ENCODE results near the gene INTS11. TPM values are rescaled to one million over a fixed set of nuclear protein-coding genes. Genes with fewer than 3 reads are reported as not detected.

The INTS11 gene
- polyA plus RNA-seq, 1 donor (not counting 4 experiments of a cell fraction or from before 2014, with no cell fraction given) = 70.4 TPM

GRCh38 chr1:1264868-1265272 is 59.6 kb downstream of the INTS11 start:
- H3K27me3 ChIP-seq (ENCODE audit: control insufficient read depth, extremely low read depth, insufficient read depth, low read length) = no peaks in the 10 kb centered on the region
- H3K36me3 ChIP-seq (ENCODE audit: control insufficient read depth in 2 of 2, extremely low read depth in 1 of 2, insufficient read depth in 2 of 2, low read length in 2 of 2) = peaks cover 36 to 39% of the 10 kb centered on the region in 2 experiments
- H2AFZ ChIP-seq (ENCODE audit: control insufficient read depth, low read length) = no peak overlapping the region
- no peaks in the 10 kb centered on the region for H3K9me1 ChIP-seq (ENCODE audit: control insufficient read depth, extremely low read depth, insufficient read depth, low read length)
- no peak overlapping the region for H3K9ac ChIP-seq (ENCODE audit: control insufficient read depth, extremely low read depth, insufficient read depth, low read length)
- H3K4me1 ChIP-seq (ENCODE audit: control insufficient read depth, extremely low read depth, insufficient read depth, low read length) = peaks cover 9% of the 10 kb centered on the region
- peaks cover 13% of the 10 kb centered on the region for H4K20me1 ChIP-seq (ENCODE audit: control insufficient read depth, extremely low read depth, insufficient read depth, low read length)
- no peak overlapping the region for H3K4me2 ChIP-seq (ENCODE audit: control insufficient read depth, extremely low read depth, insufficient read depth, low read depth, low read length)
- H3K4me3 ChIP-seq (ENCODE audit: control insufficient read depth in 2 of 3, extremely low read depth in 1 of 3, insufficient read depth in 2 of 3, low read depth in 1 of 3, low read length in 3 of 3) = no peak overlapping the region
- TF ChIP-seq EZH2 (IDR thresholded peaks at IDR 0.05; ENCODE audit: low read length) (no peak), CTCF (optimal IDR thresholded peaks at IDR 0.05 in 1 of 3, IDR thresholded peaks at IDR 0.05 in 1 of 3, conservative IDR thresholded peaks at IDR 0.05 in 1 of 3; ENCODE audit: extremely low read depth in 1 of 3, insufficient read depth in 2 of 3, low read length in 3 of 3) (peak; percentile 57 to 58 (median 57))
- DNase-seq (ENCODE audit: low read depth, low spot score) = peak; percentile 95
- H3K9me3 ChIP-seq (ENCODE audit: control insufficient read depth, low read depth, low read length) = no peaks in the 10 kb centered on the region
- peaks cover 37% of the 10 kb centered on the region for H3K79me2 ChIP-seq (ENCODE audit: control insufficient read depth, insufficient read depth, low read length)
- peak overlapping the region; percentile 67 for H3K27ac ChIP-seq (ENCODE audit: control insufficient read depth, insufficient read depth, low read length)
- peak; percentile 52 for FAIRE-seq
- dilution Hi-C loops (cut with MboI; ENCODE audit: extremely low pct_ligation_motif_present, low sequenced_read_pairs) = no loop called here

- Histone ChIP-seq H3K36me3 (ENCODE audit: control insufficient read depth in 2 of 2, extremely low read depth in 1 of 2, insufficient read depth in 2 of 2, low read length in 2 of 2) (peaks cover 39 to 40% of the 10 kb centered on the region in 2 experiments), H3K27me3 (ENCODE audit: control insufficient read depth, extremely low read depth, insufficient read depth, low read length) (no peaks in the 10 kb centered on the region)
Observed at GRCh38 chr1:1264026-1264425, 60.4 kb downstream of the INTS11 start.

More at GRCh38 chr1:1264026-1264425, 60.4 kb downstream of the INTS11 start:
- peaks cover 11% of the 10 kb centered on the region for H3K4me1 ChIP-seq (ENCODE audit: control insufficient read depth, extremely low read depth, insufficient read depth, low read length)
- FAIRE-seq (no peak), DNase-seq (ENCODE audit: low read depth, low spot score) (no peak)
- H3K9me1 ChIP-seq (ENCODE audit: control insufficient read depth, extremely low read depth, insufficient read depth, low read length) = no peaks in the 10 kb centered on the region
- peaks cover 15% of the 10 kb centered on the region for H4K20me1 ChIP-seq (ENCODE audit: control insufficient read depth, extremely low read depth, insufficient read depth, low read length)
- dilution Hi-C loops (cut with MboI; ENCODE audit: extremely low pct_ligation_motif_present, low sequenced_read_pairs) = no loop called here
- no peak for TF ChIP-seq CTCF (optimal IDR thresholded peaks at IDR 0.05 in 1 of 3, IDR thresholded peaks at IDR 0.05 in 1 of 3, conservative IDR thresholded peaks at IDR 0.05 in 1 of 3; ENCODE audit: extremely low read depth in 1 of 3, insufficient read depth in 2 of 3, low read length in 3 of 3)
- TF ChIP-seq EZH2 (IDR thresholded peaks at IDR 0.05; ENCODE audit: low read length) = no peak
- peak overlapping the region; percentile 20 for H3K27ac ChIP-seq (ENCODE audit: control insufficient read depth, insufficient read depth, low read length)
- no peak overlapping the region for H3K4me3 ChIP-seq (ENCODE audit: control insufficient read depth in 2 of 3, extremely low read depth in 1 of 3, insufficient read depth in 2 of 3, low read depth in 1 of 3, low read length in 3 of 3)
- H3K79me2 ChIP-seq (ENCODE audit: control insufficient read depth, insufficient read depth, low read length) = peaks cover 34% of the 10 kb centered on the region
- H3K4me2 ChIP-seq (ENCODE audit: control insufficient read depth, extremely low read depth, insufficient read depth, low read depth, low read length) = no peak overlapping the region
- H3K9me3 ChIP-seq (ENCODE audit: control insufficient read depth, low read depth, low read length) = no peaks in the 10 kb centered on the region
- no peak overlapping the region for H2AFZ ChIP-seq (ENCODE audit: control insufficient read depth, low read length)
- H3K9ac ChIP-seq (ENCODE audit: control insufficient read depth, extremely low read depth, insufficient read depth, low read length) = peak overlapping the region; percentile 22
